ENCODE measurements around the gene TTLL6.

TTLL6 gene

GRCh38 chr17:48757524-48757961, 59.5 kb downstream of the TTLL6 start:
- DNase-seq = no peak

- no peak for DNase-seq
These were observed 60.2 kb downstream of the TTLL6 start for GRCh38 chr17:48756830-48757251.

GRCh38 chr17:48755356-48755755, 61.7 kb downstream of the TTLL6 start:
- no peak for DNase-seq

GRCh38 chr17:48754500-48755261, 62.3 kb downstream of the TTLL6 start:
- no peak for DNase-seq

- DNase-seq = no peak
These were observed 63.1 kb downstream of the TTLL6 start for GRCh38 chr17:48753794-48754499.

GRCh38 chr17:48752399-48753288, 64.4 kb downstream of the TTLL6 start:
- DNase-seq = no peak

- DNase-seq = no peak
These were observed 65.2 kb downstream of the TTLL6 start for GRCh38 chr17:48751733-48752398.

- no peak for DNase-seq
These were observed 65.9 kb downstream of the TTLL6 start for GRCh38 chr17:48751172-48751571.

- DNase-seq = no peak
These were observed 67.1 kb downstream of the TTLL6 start for GRCh38 chr17:48749621-48750553.

- DNase-seq = no peak
These were observed 68.1 kb downstream of the TTLL6 start for GRCh38 chr17:48748718-48749566.

- DNase-seq = no peak
These were observed 69.3 kb downstream of the TTLL6 start for GRCh38 chr17:48747445-48748363.

GRCh38 chr17:48746916-48747444, 70.0 kb downstream of the TTLL6 start:
- DNase-seq = no peak

GRCh38 chr17:48745381-48746275, 71.4 kb downstream of the TTLL6 start:
- DNase-seq = no peak

- no peak for DNase-seq
These were observed 76.5 kb downstream of the TTLL6 start for GRCh38 chr17:48740537-48740936.

- no peak for DNase-seq
These were observed 78.1 kb downstream of the TTLL6 start for GRCh38 chr17:48738803-48739526.

- DNase-seq = no peak
These were observed 78.6 kb downstream of the TTLL6 start for GRCh38 chr17:48738424-48738802.

GRCh38 chr17:48737330-48738043, 79.5 kb downstream of the TTLL6 start:
- DNase-seq = no peak
